Activated CD4-positive, alpha-beta T cell treated with anti-CD3 and anti-CD28 coated beads, Interleukin-2, amount 10 ng/mL, durations not matched to agents 24 days and 14 days (primary cell): ENCODE results near the gene TMEM225B. TPM values are rescaled to one million over a fixed set of nuclear protein-coding genes. Genes with fewer than 3 reads are reported as not detected.
A peak's percentile ranks its signal among the peaks of the same experiment; 100 is the strongest.

ENCODE experiments used
- DNase-seq: peaks from one replicate; pipeline ENCODE4 v3.0.0; 2022
- H3K27ac Mint-ChIP-seq: one replicate; pipeline ENCODE4 v1.8.0; 2022; ENCODE audit warnings: mild to moderate bottlenecking, mixed read lengths
- H3K27me3 Mint-ChIP-seq: one replicate; pipeline ENCODE4 v1.8.0; 2022; ENCODE audit warnings: mixed read lengths
- H3K36me3 Mint-ChIP-seq: one replicate; pipeline ENCODE4 v1.8.0; 2022; ENCODE audit warnings: low read depth, mild to moderate bottlenecking, mixed read lengths
- H3K4me1 Mint-ChIP-seq: one replicate; pipeline ENCODE4 v1.8.0; 2021; ENCODE audit warnings: mixed read lengths
- H3K4me3 Mint-ChIP-seq: one replicate; pipeline ENCODE4 v1.8.0; 2022; ENCODE audit warnings: mild to moderate bottlenecking, moderate library complexity, mixed read lengths
- H3K9me3 Mint-ChIP-seq: one replicate; pipeline ENCODE4 v1.8.0; 2021; ENCODE audit warnings: mixed read lengths
- intact Hi-C: fragments of 100-400 bp; cut with micrococcal nuclease; formaldehyde crosslinking; loops from one replicate; pipeline ENCODE4 v1.15.1; 2023
- total RNA-seq: library from RNA; stranded (reverse); gene quantifications from 2 replicates; pipeline ENCODE4 v1.2.3, GENCODE V29; 2022

Gene TMEM225B
- total RNA-seq, 1 donor from 2014 or later, result 0.61 TPM

GRCh38 chr7:99596408-99596955 lies 1.6 kb upstream of the TMEM225B start:
- no peak overlapping the region for H3K27ac Mint-ChIP-seq
- no peaks in the 10 kb centered on the region for H3K9me3 Mint-ChIP-seq
- no peaks in the 10 kb centered on the region for H3K27me3 Mint-ChIP-seq
- H3K4me1 Mint-ChIP-seq, result no peaks in the 10 kb centered on the region
- H3K36me3 Mint-ChIP-seq, result no peaks in the 10 kb centered on the region
- intact Hi-C loops, result no loop called here
- H3K4me3 Mint-ChIP-seq, result no peak overlapping the region
- no peak for DNase-seq

- Mint-ChIP-seq H3K36me3 (no peaks in the 10 kb centered on the region), H3K4me3 (no peak overlapping the region), H3K27me3 (no peaks in the 10 kb centered on the region), H3K27ac (no peak overlapping the region), H3K4me1 (peaks cover 4% of the 10 kb centered on the region), H3K9me3 (no peaks in the 10 kb centered on the region)
- no peak for DNase-seq
- intact Hi-C loops, result no loop called here
Observed at GRCh38 chr7:99599836-99600235, 1.8 kb downstream of the TMEM225B start.

GRCh38 chr7:99601656-99602310 lies 3.7 kb downstream of the TMEM225B start:
- peaks cover 4% of the 10 kb centered on the region for H3K4me1 Mint-ChIP-seq
- no peak overlapping the region for H3K4me3 Mint-ChIP-seq
- H3K27ac Mint-ChIP-seq, result no peak overlapping the region
- DNase-seq, result no peak
- no peaks in the 10 kb centered on the region for H3K9me3 Mint-ChIP-seq
- intact Hi-C loops, result no loop called here
- no peaks in the 10 kb centered on the region for H3K27me3 Mint-ChIP-seq
- H3K36me3 Mint-ChIP-seq, result no peaks in the 10 kb centered on the region

- intact Hi-C loops, result no loop called here
- no peaks in the 10 kb centered on the region for H3K27me3 Mint-ChIP-seq
- H3K9me3 Mint-ChIP-seq, result no peaks in the 10 kb centered on the region
- no peak overlapping the region for H3K27ac Mint-ChIP-seq
- DNase-seq, result no peak
- H3K4me3 Mint-ChIP-seq, result no peak overlapping the region
- peaks cover 4% of the 10 kb centered on the region for H3K4me1 Mint-ChIP-seq
- no peaks in the 10 kb centered on the region for H3K36me3 Mint-ChIP-seq
Observed at GRCh38 chr7:99605527-99605926, 7.5 kb downstream of the TMEM225B start.

- no peaks in the 10 kb centered on the region for H3K9me3 Mint-ChIP-seq
- intact Hi-C loops, result no loop called here
- no peaks in the 10 kb centered on the region for H3K27me3 Mint-ChIP-seq
- H3K27ac Mint-ChIP-seq, result no peak overlapping the region
- no peak overlapping the region for H3K4me3 Mint-ChIP-seq
- no peaks in the 10 kb centered on the region for H3K36me3 Mint-ChIP-seq
- no peak for DNase-seq
- H3K4me1 Mint-ChIP-seq, result peaks cover 4% of the 10 kb centered on the region
Observed at GRCh38 chr7:99606531-99606930, 8.5 kb downstream of the TMEM225B start.

- DNase-seq, result no peak
- H3K9me3 Mint-ChIP-seq, result no peaks in the 10 kb centered on the region
- H3K4me1 Mint-ChIP-seq, result peaks cover 4% of the 10 kb centered on the region
- no peak overlapping the region for H3K4me3 Mint-ChIP-seq
- intact Hi-C loops, result no loop called here
- no peak overlapping the region for H3K27ac Mint-ChIP-seq
- no peaks in the 10 kb centered on the region for H3K36me3 Mint-ChIP-seq
- no peaks in the 10 kb centered on the region for H3K27me3 Mint-ChIP-seq
Observed at GRCh38 chr7:99607548-99607947, 9.5 kb downstream of the TMEM225B start.

GRCh38 chr7:99614495-99614894 lies 16.4 kb downstream of the TMEM225B start:
- no peak for DNase-seq
- peaks cover 29% of the 10 kb centered on the region for H3K4me1 Mint-ChIP-seq
- no peak overlapping the region for H3K27ac Mint-ChIP-seq
- intact Hi-C loops, result loop anchor here (10.0 kb wide), 1 partner anchor 380 kb away; no protein-coding TSS in a partner anchor
- no peak overlapping the region for H3K4me3 Mint-ChIP-seq
- no peaks in the 10 kb centered on the region for H3K27me3 Mint-ChIP-seq
- H3K9me3 Mint-ChIP-seq, result peaks cover 5% of the 10 kb centered on the region
- peaks cover 19% of the 10 kb centered on the region for H3K36me3 Mint-ChIP-seq

GRCh38 chr7:99615989-99616358 lies 17.9 kb downstream of the TMEM225B start:
- Mint-ChIP-seq H3K4me3 (peak overlapping the region; percentile 96), H3K27me3 (no peaks in the 10 kb centered on the region), H3K36me3 (peaks cover 32% of the 10 kb centered on the region), H3K9me3 (peaks cover 5% of the 10 kb centered on the region), H3K27ac (peak overlapping the region; percentile 97), H3K4me1 (peaks cover 31% of the 10 kb centered on the region)
- DNase-seq, result no peak
- intact Hi-C loops, result loop anchor here (1.0 to 10.0 kb wide), 4 partner anchors 64 to 379 kb away; partner anchors contain the start of genes FAM200A and ZKSCAN5

GRCh38 chr7:99616359-99617191 lies 18.5 kb downstream of the TMEM225B start, which contains the start of gene ZSCAN25:
TSS of gene ZSCAN25 (plus strand) at chr7:99616946. CDS start at chr7:99619607, 2,661 bp downstream.
- intact Hi-C loops, result loop anchor here (1.0 to 10.0 kb wide), 4 partner anchors 64 to 378 kb away; partner anchors contain the start of genes FAM200A and ZKSCAN5

GRCh38 chr7:99617192-99617781 lies 19.2 kb downstream of the TMEM225B start:
- no peak for DNase-seq
- no peaks in the 10 kb centered on the region for H3K27me3 Mint-ChIP-seq
- H3K9me3 Mint-ChIP-seq, result peaks cover 5% of the 10 kb centered on the region
- intact Hi-C loops, result loop anchor here (2.0 to 10.0 kb wide), 3 partner anchors 112 to 378 kb away; partner anchors contain the start of gene ZKSCAN5
- H3K4me1 Mint-ChIP-seq, result peaks cover 36% of the 10 kb centered on the region
- peaks cover 43% of the 10 kb centered on the region for H3K36me3 Mint-ChIP-seq
- H3K27ac Mint-ChIP-seq, result peak overlapping the region; percentile 97
- H3K4me3 Mint-ChIP-seq, result peak overlapping the region; percentile 96

More at GRCh38 chr7:99616359-99617191, 18.5 kb downstream of the TMEM225B start, which contains the start of gene ZSCAN25:
- peak within 1 kb of the TSS; percentile 97 for H3K27ac Mint-ChIP-seq
- H3K36me3 Mint-ChIP-seq, result peaks cover 38% of the 10 kb centered on the region
- H3K4me1 Mint-ChIP-seq, result peaks cover 35% of the 10 kb centered on the region
- peak within 1 kb of the TSS; percentile 96 for H3K4me3 Mint-ChIP-seq
- H3K9me3 Mint-ChIP-seq, result peaks cover 5% of the 10 kb centered on the region
- no peaks in the 10 kb centered on the region for H3K27me3 Mint-ChIP-seq
- DNase-seq, result peak; percentile 95

- Mint-ChIP-seq H3K4me3 (peak overlapping the region; percentile 96), H3K27me3 (no peaks in the 10 kb centered on the region), H3K36me3 (peaks cover 58% of the 10 kb centered on the region), H3K27ac (peak overlapping the region; percentile 23), H3K9me3 (no peaks in the 10 kb centered on the region), H3K4me1 (peaks cover 50% of the 10 kb centered on the region)
- no peak for DNase-seq
- intact Hi-C loops, result loop anchor here (5.0 to 10.0 kb wide), 2 partner anchors 219 to 376 kb away; no protein-coding TSS in a partner anchor
Observed at GRCh38 chr7:99618726-99619125, 20.7 kb downstream of the TMEM225B start.

- H3K27me3 Mint-ChIP-seq, result no peaks in the 10 kb centered on the region
- H3K4me3 Mint-ChIP-seq, result no peak overlapping the region
- no peaks in the 10 kb centered on the region for H3K9me3 Mint-ChIP-seq
- H3K4me1 Mint-ChIP-seq, result peaks cover 60% of the 10 kb centered on the region
- no peak for DNase-seq
- H3K27ac Mint-ChIP-seq, result peak overlapping the region; percentile 46
- intact Hi-C loops, result loop anchor here (5.0 to 10.0 kb wide), 2 partner anchors 218 to 375 kb away; no protein-coding TSS in a partner anchor
- H3K36me3 Mint-ChIP-seq, result peaks cover 67% of the 10 kb centered on the region
Observed at GRCh38 chr7:99619571-99620130, 21.6 kb downstream of the TMEM225B start.

- H3K9me3 Mint-ChIP-seq, result no peaks in the 10 kb centered on the region
- H3K4me3 Mint-ChIP-seq, result peak overlapping the region; percentile 7
- H3K36me3 Mint-ChIP-seq, result peaks cover 83% of the 10 kb centered on the region
- no peaks in the 10 kb centered on the region for H3K27me3 Mint-ChIP-seq
- H3K27ac Mint-ChIP-seq, result peak overlapping the region; percentile 73
- DNase-seq, result no peak
- H3K4me1 Mint-ChIP-seq, result peaks cover 69% of the 10 kb centered on the region
- intact Hi-C loops, result no loop called here
Observed at GRCh38 chr7:99621271-99621670, 23.2 kb downstream of the TMEM225B start.
